Measurements from ENCODE around the gene ZBTB20.

DNA sequence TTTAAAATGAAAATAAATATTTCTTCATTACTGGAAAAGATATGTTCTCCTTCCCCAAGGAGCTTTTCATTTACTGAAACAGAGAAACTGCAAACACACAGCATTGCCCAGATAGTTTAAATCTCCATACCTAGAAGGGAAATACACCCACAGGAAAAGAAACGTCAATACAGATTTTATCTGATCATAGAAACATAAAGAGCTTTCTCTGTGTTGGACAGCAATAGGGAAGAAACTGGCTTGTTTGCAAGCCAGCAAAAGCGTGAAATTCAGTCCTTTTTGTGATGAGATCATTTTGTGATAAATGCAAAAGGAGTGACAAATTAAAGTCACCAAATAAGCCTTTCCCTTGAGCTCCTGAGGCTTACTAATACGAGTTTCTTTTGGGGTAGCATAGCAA lies 455.2 kb downstream of the ZBTB20 start:
- TF ChIP-seq, protein P1, sequence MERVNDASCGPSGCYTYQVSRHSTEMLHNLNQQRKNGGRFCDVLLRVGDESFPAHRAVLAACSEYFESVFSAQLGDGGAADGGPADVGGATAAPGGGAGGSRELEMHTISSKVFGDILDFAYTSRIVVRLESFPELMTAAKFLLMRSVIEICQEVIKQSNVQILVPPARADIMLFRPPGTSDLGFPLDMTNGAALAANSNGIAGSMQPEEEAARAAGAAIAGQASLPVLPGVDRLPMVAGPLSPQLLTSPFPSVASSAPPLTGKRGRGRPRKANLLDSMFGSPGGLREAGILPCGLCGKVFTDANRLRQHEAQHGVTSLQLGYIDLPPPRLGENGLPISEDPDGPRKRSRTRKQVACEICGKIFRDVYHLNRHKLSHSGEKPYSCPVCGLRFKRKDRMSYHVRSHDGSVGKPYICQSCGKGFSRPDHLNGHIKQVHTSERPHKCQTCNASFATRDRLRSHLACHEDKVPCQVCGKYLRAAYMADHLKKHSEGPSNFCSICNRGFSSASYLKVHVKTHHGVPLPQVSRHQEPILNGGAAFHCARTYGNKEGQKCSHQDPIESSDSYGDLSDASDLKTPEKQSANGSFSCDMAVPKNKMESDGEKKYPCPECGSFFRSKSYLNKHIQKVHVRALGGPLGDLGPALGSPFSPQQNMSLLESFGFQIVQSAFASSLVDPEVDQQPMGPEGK (CRISPR knock-in tag; IDR thresholded peaks at IDR 0.05; ENCODE audit: borderline replicate concordance): no peak
- TF ChIP-seq CSDC2 (CRISPR knock-in tag; IDR thresholded peaks at IDR 0.05): no peak
- TF ChIP-seq OSR1 (CRISPR knock-in tag; IDR thresholded peaks at IDR 0.05): no peak
- TF ChIP-seq ARNTL (CRISPR knock-in tag; IDR thresholded peaks at IDR 0.05; ENCODE audit: borderline replicate concordance, low read depth): no peak
- TF ChIP-seq BACH2 (CRISPR knock-in tag; IDR thresholded peaks at IDR 0.05; ENCODE audit: borderline replicate concordance): no peak
- TF ChIP-seq SNAI2 (CRISPR knock-in tag; IDR thresholded peaks at IDR 0.05): no peak
- no peak for TF ChIP-seq CSRNP3 (CRISPR knock-in tag; IDR thresholded peaks at IDR 0.05)
- TF ChIP-seq, protein P2, sequence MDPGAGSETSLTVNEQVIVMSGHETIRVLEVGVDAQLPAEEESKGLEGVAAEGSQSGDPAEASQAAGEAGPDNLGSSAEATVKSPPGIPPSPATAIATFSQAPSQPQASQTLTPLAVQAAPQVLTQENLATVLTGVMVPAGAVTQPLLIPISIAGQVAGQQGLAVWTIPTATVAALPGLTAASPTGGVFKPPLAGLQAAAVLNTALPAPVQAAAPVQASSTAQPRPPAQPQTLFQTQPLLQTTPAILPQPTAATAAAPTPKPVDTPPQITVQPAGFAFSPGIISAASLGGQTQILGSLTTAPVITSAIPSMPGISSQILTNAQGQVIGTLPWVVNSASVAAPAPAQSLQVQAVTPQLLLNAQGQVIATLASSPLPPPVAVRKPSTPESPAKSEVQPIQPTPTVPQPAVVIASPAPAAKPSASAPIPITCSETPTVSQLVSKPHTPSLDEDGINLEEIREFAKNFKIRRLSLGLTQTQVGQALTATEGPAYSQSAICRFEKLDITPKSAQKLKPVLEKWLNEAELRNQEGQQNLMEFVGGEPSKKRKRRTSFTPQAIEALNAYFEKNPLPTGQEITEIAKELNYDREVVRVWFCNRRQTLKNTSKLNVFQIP (CRISPR knock-in tag; IDR thresholded peaks at IDR 0.05; ENCODE audit: borderline replicate concordance, low read depth): no peak
- TF ChIP-seq ZC3H10 (CRISPR knock-in tag; IDR thresholded peaks at IDR 0.05): no peak
- TF ChIP-seq PPARA (CRISPR knock-in tag; IDR thresholded peaks at IDR 0.05; ENCODE audit: borderline replicate concordance): no peak

Data from SK-N-SH treated with all-trans-retinoic acid at 6 μM for 48 hours (cell line).